ENCODE measurements around the gene CEACAM5.
A peak's percentile ranks its signal among the peaks of the same experiment; 100 is the strongest.
"Not testable (repeated sequence)": the region's sequence is repeated elsewhere in the genome, so short reads cannot be mapped to it uniquely, and the experiment has no call there.

Gene CEACAM5

DNA sequence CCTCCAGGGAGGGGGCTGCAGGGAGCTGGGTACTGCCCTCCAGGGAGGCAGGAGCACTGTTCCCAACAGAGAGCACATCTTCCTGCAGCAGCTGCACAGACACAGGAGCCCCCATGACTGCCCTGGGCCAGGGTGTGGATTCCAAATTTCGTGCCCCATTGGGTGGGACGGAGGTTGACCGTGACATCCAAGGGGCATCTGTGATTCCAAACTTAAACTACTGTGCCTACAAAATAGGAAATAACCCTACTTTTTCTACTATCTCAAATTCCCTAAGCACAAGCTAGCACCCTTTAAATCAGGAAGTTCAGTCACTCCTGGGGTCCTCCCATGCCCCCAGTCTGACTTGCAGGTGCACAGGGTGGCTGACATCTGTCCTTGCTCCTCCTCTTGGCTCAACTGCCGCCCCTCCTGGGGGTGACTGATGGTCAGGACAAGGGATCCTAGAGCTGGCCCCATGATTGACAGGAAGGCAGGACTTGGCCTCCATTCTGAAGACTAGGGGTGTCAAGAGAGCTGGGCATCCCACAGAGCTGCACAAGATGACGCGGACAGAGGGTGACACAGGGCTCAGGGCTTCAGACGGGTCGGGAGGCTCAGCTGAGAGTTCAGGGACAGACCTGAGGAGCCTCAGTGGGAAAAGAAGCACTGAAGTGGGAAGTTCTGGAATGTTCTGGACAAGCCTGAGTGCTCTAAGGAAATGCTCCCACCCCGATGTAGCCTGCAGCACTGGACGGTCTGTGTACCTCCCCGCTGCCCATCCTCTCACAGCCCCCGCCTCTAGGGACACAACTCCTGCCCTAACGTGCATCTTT lies 7.8 kb upstream of the CEACAM5 start:
- no peak for DNase-seq (ENCODE audit: low read depth)

DNA sequence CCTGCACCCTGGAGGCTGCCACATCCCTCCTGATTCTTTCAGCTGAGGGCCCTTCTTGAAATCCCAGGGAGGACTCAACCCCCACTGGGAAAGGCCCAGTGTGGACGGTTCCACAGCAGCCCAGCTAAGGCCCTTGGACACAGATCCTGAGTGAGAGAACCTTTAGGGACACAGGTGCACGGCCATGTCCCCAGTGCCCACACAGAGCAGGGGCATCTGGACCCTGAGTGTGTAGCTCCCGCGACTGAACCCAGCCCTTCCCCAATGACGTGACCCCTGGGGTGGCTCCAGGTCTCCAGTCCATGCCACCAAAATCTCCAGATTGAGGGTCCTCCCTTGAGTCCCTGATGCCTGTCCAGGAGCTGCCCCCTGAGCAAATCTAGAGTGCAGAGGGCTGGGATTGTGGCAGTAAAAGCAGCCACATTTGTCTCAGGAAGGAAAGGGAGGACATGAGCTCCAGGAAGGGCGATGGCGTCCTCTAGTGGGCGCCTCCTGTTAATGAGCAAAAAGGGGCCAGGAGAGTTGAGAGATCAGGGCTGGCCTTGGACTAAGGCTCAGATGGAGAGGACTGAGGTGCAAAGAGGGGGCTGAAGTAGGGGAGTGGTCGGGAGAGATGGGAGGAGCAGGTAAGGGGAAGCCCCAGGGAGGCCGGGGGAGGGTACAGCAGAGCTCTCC lies 6.9 kb upstream of the CEACAM5 start:
- DNase-seq (ENCODE audit: low read depth): peak; percentile 11

DNA sequence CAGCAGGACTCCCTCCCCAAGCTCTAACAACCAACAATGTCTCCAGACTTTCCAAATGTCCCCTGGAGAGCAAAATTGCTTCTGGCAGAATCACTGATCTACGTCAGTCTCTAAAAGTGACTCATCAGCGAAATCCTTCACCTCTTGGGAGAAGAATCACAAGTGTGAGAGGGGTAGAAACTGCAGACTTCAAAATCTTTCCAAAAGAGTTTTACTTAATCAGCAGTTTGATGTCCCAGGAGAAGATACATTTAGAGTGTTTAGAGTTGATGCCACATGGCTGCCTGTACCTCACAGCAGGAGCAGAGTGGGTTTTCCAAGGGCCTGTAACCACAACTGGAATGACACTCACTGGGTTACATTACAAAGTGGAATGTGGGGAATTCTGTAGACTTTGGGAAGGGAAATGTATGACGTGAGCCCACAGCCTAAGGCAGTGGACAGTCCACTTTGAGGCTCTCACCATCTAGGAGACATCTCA lies 6.2 kb upstream of the CEACAM5 start:
- DNase-seq (ENCODE audit: low read depth): peak; percentile 63

DNA sequence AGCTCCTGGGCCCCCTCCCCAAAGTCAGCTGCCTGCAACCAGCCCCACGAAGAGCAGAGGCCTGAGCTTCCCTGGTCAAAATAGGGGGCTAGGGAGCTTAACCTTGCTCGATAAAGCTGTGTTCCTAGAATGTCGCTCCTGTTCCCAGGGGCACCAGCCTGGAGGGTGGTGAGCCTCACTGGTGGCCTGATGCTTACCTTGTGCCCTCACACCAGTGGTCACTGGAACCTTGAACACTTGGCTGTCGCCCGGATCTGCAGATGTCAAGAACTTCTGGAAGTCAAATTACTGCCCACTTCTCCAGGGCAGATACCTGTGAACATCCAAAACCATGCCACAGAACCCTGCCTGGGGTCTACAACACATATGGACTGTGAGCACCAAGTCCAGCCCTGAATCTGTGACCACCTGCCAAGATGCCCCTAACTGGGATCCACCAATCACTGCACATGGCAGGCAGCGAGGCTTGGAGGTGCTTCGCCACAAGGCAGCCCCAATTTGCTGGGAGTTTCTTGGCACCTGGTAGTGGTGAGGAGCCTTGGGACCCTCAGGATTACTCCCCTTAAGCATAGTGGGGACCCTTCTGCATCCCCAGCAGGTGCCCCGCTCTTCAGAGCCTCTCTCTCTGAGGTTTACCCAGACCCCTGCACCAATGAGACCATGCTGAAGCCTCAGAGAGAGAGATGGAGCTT lies 4.7 kb upstream of the CEACAM5 start:
- DNase-seq (ENCODE audit: low read depth): no peak

DNA sequence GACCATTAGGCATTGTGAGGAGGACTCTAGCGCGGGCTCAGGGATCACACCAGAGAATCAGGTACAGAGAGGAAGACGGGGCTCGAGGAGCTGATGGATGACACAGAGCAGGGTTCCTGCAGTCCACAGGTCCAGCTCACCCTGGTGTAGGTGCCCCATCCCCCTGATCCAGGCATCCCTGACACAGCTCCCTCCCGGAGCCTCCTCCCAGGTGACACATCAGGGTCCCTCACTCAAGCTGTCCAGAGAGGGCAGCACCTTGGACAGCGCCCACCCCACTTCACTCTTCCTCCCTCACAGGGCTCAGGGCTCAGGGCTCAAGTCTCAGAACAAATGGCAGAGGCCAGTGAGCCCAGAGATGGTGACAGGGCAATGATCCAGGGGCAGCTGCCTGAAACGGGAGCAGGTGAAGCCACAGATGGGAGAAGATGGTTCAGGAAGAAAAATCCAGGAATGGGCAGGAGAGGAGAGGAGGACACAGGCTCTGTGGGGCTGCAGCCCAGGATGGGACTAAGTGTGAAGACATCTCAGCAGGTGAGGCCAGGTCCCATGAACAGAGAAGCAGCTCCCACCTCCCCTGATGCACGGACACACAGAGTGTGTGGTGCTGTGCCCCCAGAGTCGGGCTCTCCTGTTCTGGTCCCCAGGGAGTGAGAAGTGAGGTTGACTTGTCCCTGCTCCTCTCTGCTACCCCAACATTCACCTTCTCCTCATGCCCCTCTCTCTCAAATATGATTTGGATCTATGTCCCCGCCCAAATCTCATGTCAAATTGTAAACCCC lies 2.8 kb upstream of the CEACAM5 start:
- peak; percentile 23 for DNase-seq (ENCODE audit: low read depth)

DNA sequence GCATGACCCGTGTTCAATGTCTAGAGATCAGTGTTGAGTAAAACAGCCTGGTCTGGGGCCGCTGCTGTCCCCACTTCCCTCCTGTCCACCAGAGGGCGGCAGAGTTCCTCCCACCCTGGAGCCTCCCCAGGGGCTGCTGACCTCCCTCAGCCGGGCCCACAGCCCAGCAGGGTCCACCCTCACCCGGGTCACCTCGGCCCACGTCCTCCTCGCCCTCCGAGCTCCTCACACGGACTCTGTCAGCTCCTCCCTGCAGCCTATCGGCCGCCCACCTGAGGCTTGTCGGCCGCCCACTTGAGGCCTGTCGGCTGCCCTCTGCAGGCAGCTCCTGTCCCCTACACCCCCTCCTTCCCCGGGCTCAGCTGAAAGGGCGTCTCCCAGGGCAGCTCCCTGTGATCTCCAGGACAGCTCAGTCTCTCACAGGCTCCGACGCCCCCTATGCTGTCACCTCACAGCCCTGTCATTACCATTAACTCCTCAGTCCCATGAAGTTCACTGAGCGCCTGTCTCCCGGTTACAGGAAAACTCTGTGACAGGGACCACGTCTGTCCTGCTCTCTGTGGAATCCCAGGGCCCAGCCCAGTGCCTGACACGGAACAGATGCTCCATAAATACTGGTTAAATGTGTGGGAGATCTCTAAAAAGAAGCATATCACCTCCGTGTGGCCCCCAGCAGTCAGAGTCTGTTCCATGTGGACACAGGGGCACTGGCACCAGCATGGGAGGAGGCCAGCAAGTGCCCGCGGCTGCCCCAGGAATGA lies 1.5 kb upstream of the CEACAM5 start:
- peak; percentile 55 for DNase-seq (ENCODE audit: low read depth)

DNA sequence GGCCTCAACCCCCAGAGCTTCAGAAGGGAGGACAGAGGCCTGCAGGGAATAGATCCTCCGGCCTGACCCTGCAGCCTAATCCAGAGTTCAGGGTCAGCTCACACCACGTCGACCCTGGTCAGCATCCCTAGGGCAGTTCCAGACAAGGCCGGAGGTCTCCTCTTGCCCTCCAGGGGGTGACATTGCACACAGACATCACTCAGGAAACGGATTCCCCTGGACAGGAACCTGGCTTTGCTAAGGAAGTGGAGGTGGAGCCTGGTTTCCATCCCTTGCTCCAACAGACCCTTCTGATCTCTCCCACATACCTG lies 969 bp upstream of the CEACAM5 start:
- DNase-seq (ENCODE audit: low read depth): no peak

DNA sequence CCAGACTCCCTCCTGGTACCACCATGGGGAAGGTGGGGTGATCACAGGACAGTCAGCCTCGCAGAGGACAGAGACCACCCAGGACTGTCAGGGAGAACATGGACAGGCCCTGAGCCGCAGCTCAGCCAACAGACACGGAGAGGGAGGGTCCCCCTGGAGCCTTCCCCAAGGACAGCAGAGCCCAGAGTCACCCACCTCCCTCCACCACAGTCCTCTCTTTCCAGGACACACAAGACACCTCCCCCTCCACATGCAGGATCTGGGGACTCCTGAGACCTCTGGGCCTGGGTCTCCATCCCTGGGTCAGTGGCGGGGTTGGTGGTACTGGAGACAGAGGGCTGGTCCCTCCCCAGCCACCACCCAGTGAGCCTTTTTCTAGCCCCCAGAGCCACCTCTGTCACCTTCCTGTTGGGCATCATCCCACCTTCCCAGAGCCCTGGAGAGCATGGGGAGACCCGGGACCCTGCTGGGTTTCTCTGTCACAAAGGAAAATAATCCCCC lies 505 bp upstream of the CEACAM5 start:
- no peak for DNase-seq (ENCODE audit: low read depth)

DNA sequence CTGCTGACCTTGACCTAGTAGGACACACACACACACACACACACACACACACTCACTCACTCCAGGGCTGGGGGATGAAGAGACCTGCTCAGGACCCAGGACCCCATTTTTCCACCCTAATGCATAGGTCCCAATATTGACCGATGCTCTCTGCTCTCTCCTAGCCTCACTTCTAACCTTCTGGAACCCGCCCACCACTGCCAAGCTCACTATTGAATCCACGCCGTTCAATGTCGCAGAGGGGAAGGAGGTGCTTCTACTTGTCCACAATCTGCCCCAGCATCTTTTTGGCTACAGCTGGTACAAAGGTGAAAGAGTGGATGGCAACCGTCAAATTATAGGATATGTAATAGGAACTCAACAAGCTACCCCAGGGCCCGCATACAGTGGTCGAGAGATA lies 1.1 kb downstream of the CEACAM5 start:
- not testable (repeated sequence) for DNase-seq (ENCODE audit: low read depth)

DNA sequence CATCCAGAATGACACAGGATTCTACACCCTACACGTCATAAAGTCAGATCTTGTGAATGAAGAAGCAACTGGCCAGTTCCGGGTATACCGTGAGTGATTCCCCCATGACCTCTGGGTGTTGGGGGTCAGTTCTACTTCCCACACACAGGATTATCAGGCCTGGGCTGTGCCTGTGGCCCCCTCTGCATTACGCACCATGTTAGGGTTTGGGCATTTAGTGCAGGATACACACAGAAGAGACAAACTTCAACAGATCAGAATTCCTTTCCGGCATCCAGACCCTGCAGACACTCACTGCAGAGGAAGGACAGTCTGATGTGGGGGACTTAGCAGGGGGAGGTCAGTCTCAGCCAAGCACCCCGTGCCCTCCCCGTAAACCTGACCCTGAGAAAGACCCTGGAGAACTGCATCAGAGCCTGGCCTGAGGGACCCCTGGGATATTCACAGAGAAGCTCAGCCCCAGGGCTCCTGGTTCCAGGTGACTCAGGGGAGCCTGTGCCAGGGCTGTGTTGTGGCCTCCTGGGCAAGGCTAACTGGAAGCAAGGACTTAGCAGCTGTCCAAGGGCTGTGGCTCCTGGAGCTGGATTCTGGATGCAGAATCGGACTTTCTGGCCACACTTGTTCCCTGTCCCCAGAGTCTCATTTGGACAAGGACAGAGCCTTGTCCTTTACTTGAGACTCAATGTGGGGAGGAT lies 1.7 kb downstream of the CEACAM5 start:
- no peak for DNase-seq (ENCODE audit: low read depth)

DNA sequence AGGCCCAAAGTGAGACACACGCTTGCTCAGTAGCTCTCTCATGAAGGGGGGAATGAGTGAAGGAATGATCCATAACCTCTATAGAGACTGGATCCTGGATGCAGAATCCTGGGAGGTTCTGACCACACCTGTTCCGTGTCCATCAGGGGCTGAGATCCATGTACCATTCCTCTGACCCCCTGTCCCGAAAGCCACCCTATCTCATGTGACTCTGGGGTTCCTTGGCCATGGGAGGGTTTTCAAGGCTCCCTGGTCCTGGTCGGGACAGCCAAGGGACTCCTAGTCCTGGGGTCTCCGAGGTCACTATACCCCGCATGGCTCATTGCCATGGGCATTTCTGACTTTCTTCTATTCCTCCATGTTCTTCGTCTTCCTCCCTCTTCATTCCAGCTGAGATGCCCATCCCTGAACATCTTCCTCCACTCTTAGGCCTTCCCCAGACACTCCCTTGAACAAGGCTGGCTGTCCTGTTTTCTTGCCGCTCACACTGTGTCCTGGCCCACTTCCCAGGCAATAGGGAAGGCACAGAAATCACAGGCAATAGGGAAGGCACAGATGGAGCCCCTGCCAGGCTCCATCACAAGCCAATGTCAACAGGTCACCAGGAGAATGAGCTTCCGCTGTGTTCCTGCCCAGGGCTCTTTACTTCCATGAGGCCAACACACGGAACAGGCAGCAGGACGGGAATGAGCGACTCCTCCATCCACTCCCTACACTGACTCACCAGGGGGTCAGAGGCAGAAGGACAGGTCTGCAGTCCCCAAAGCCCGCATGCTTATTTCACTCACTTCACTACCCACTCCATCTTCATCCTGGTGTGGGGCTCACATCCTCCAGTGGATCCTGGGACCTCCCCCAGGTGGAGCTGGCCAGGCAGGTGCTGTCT lies 3.2 kb downstream of the CEACAM5 start:
- DNase-seq (ENCODE audit: low read depth): no peak

DNA sequence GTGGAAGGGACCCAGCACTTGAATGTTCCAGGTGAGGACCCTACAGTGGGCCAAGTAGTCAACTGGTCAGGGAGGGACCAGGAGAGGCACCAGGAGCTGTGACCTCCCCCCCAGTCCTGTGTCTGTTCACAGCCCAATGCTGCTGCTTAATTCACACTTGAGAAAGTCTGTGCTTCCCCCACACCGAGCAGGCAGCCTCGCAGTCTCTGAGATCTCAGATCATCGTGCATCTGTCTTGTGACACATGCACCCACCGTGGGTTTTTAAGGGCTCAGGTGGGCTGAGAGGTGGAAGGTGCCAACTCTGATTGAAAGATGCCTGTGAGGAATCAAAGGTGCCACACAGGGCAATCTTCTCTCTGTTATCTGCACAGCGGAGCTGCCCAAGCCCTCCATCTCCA lies 6.2 kb downstream of the CEACAM5 start:
- DNase-seq (ENCODE audit: low read depth): no peak

DNA sequence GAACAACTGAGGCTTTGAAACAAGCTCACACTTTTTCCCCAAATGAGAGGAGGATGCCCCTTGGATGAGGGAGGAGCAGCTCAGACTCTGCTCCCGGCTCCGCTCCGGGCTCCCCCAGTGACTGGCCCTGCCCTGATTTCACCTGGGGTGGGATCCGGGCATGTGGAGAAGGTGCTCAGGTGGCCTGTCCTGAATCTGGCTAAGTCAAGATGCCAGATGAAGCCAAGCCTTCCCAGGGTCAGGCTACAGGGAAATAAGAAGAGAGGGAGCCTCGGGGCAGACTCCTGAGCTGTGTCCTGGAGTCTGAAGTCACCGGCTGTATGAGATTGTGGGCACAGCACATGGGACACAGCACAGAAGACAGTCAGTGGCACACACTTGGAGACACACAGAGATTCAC lies 10.3 kb downstream of the CEACAM5 start:
- DNase-seq (ENCODE audit: low read depth): no peak

DNA sequence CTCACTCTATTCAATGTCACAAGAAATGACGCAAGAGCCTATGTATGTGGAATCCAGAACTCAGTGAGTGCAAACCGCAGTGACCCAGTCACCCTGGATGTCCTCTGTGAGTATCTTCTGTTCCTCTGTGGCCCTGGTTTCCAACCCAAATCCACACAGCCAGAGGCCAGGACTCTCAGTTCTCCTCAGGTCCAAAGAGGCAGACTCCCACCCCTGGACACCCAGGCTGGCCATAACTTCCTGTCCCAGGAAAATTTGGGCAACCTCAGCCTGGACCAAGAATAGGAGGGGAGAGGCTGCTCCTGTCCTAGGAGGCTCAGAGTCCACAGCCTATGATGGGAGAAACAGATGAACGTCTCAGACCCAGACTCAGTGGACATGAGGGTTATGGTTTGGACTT lies 11.7 kb downstream of the CEACAM5 start:
- no peak for DNase-seq (ENCODE audit: low read depth)

DNA sequence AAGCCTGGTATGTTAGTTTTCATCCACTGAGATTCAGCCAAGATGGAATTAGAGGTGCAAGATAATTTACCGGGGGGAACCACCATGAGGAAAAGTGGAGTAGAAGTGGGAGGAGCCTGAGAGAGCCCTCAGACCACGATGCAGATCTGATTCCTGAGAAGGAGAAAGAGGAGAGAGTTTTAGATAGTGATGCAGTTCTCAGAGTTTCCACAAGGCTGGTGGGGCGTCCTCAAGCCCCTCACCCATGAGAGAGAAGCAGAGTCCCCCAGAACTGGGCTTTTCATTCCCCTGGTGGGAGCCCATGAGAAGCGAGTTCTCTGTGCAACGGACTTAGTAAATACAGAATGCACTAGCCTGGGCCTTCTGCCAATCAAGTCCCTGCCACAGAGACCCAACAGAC lies 18.1 kb downstream of the CEACAM5 start:
- no peak for DNase-seq (ENCODE audit: low read depth)

DNA sequence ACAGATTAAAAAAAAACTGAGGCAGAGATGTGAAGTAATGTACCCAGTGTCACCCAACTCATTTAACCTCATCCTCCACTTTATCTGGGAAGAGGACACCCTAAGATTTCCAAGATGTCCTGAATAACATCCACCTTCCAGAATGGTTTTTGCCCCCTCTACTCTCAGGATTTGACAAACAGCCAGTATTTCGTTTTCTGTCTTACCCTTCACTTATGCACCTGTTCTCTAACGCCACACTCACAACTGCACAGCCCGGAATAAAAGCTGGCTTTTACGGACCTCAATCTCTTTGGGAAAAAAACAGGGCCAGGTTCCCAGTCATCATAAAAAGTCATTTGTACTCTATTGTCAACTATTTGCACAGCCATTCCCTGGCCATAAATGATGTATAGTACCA lies 25.7 kb downstream of the CEACAM5 start:
- no peak for DNase-seq (ENCODE audit: low read depth)

DNA sequence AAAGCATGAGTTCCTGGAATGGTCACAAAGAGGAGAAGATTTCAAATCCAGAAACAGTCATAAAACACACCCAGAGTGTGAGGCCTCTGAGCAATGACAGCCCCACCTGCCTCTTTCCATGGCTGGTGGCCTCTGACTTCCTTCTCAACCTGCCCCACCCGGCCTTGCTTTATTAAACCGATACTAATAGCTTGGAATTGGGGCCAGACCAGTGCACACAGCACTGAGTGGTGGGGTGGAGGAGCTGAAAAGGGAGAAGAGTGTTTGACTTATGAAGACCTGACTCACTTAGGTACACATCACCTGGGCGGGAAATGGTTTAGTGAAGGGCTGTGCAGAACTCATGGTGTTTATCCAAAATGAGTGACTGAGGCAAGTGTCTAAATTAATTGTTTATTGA lies 26.2 kb downstream of the CEACAM5 start:
- no peak for DNase-seq (ENCODE audit: low read depth)

DNA sequence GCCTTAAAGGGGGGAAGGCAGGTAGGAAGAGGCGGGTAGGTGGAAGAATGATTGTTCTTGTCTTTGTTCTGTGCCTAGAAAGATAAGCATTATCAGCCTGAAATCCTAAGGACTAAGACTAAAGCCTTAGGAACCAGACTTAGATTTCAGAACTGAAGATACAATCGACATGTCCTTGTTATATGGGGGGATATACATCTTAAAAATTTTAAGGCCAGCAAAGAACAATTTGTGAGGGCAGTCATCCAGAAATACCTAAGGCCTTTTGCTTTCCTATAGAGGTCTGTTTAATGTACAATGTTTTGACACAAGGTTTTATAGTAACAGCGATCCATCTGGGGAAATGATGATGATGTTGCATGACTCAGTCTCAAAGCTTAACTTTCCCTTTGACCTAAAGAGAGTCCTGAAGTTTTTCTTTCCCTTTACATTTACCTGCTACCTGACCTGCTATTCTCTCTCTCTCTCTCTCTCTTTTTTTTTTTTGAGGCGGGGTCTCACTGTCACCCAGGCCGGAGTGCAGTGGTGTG lies 26.7 kb downstream of the CEACAM5 start:
- no peak for DNase-seq (ENCODE audit: low read depth)

DNA sequence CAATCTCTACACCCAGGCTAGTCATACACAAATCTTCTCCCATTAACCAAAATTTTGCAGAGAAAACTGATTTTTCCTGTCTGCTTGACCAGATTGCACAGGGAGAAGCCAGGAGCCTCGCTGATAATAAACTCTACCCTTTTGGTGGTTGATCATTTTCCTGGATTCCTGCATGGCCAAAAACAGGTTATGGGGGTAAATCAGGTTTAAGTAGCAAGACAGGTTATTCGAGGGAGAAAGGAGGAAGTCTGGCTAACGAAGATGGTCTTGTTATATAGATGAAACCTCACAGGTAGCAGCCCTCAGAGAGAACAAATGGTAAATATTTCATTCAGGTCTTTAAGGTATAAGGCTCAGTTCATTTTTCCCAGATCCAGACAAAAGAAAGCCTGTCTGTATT lies 30.9 kb downstream of the CEACAM5 start:
- no peak for DNase-seq (ENCODE audit: low read depth)
